ENCODE measurements around the gene CNTFR. TPM values are rescaled to one million over a fixed set of nuclear protein-coding genes. Genes with fewer than 3 reads are reported as not detected.

Gene CNTFR
- total and polyA plus RNA-seq, 4 donors, result 0.75 to 3.3 (median 2.0) TPM

- TF ChIP-seq MAX (IDR thresholded peaks at IDR 0.05), result no peak
Observed at GRCh38 chr9:34611251-34611810, 21.8 kb upstream of the CNTFR start (continued).

GRCh38 chr9:34610434-34611206 lies 21.1 kb upstream of the CNTFR start:
- WGBS, result 96% methylated on average over 20 of the region's 20 CpGs

GRCh38 chr9:34607331-34607730 lies 17.8 kb upstream of the CNTFR start:
- H3K9ac ChIP-seq (ENCODE audit: low read depth in 1 of 2, low read length in 2 of 2), result no peak overlapping the region
- H3K36me3 ChIP-seq (ENCODE audit: control insufficient read depth in 4 of 4, insufficient read depth in 3 of 4, low read depth in 1 of 4, low read length in 3 of 4), result no peaks in the 10 kb centered on the region
- no peaks in the 10 kb centered on the region for H3K9me3 ChIP-seq (ENCODE audit: control insufficient read depth in 4 of 4, low read length in 3 of 4)
- H3K27ac ChIP-seq (ENCODE audit: low read depth in 1 of 2, low read length in 2 of 2), result peak overlapping the region in 1 of 2 donors; percentile 60
- H3K27me3 ChIP-seq (ENCODE audit: control insufficient read depth in 4 of 4, insufficient read depth in 4 of 4, low read length in 3 of 4), result no peaks in the 10 kb centered on the region
- no peak overlapping the region for H3K4me3 ChIP-seq (ENCODE audit: low read depth in 1 of 3, low read length in 3 of 3)
- no peak for DNase-seq (ENCODE audit: low spot score)
- 76% methylated on average over 2 of the region's 2 CpGs for WGBS
- peaks cover 11 to 22% (median 20%) of the 10 kb centered on the region in 4 donors for H3K4me1 ChIP-seq (ENCODE audit: control insufficient read depth in 4 of 4, insufficient read depth in 4 of 4, low read length in 3 of 4)
- TF ChIP-seq HNF4A (conservative IDR thresholded peaks at IDR 0.05) (no peak), ZBTB33 (IDR thresholded peaks at IDR 0.05) (no peak), RXRA (IDR thresholded peaks at IDR 0.05) (no peak), FOXA2 (IDR thresholded peaks at IDR 0.05) (no peak), FOXA1 (IDR thresholded peaks at IDR 0.05) (no peak), RAD21 (IDR thresholded peaks at IDR 0.05) (no peak), YY1 (IDR thresholded peaks at IDR 0.05) (no peak), ATF3 (IDR thresholded peaks at IDR 0.05) (no peak), GABPA (IDR thresholded peaks at IDR 0.05 in 1 of 2, conservative IDR thresholded peaks at IDR 0.05 in 1 of 2) (no peak), SP1 (IDR thresholded peaks at IDR 0.05) (no peak), JUND (IDR thresholded peaks at IDR 0.05) (no peak), MAX (IDR thresholded peaks at IDR 0.05) (no peak), NR2F2 (IDR thresholded peaks at IDR 0.05) (no peak), EGR1 (IDR thresholded peaks at IDR 0.05; ENCODE audit: low read depth in 2 of 2) (no peak), CTCF (IDR thresholded peaks at IDR 0.05; ENCODE audit: low read depth, low read length, missing input control) (no peak)

More at GRCh38 chr9:34610434-34611206, 21.1 kb upstream of the CNTFR start:
- Histone ChIP-seq H3K9me3 (ENCODE audit: control insufficient read depth in 4 of 4, low read length in 3 of 4) (no peaks in the 10 kb centered on the region), H3K9ac (ENCODE audit: low read depth in 1 of 2, low read length in 2 of 2) (peak overlapping the region in 1 of 2 donors; percentile 87), H3K27me3 (ENCODE audit: control insufficient read depth in 4 of 4, insufficient read depth in 4 of 4, low read length in 3 of 4) (no peaks in the 10 kb centered on the region), H3K36me3 (ENCODE audit: control insufficient read depth in 4 of 4, insufficient read depth in 3 of 4, low read depth in 1 of 4, low read length in 3 of 4) (peaks cover 0 to 13% (median under 1%) of the 10 kb centered on the region in 4 donors), H3K27ac (ENCODE audit: low read depth in 1 of 2, low read length in 2 of 2) (peak overlapping the region; percentile 81 to 90), H3K4me1 (ENCODE audit: control insufficient read depth in 4 of 4, insufficient read depth in 4 of 4, low read length in 3 of 4) (peaks cover 14 to 30% (median 27%) of the 10 kb centered on the region in 4 donors), H3K4me3 (ENCODE audit: low read depth in 1 of 3, low read length in 3 of 3) (peak overlapping the region in 2 of 3 donors; percentile 87 to 95)
- TF ChIP-seq CTCF (IDR thresholded peaks at IDR 0.05; ENCODE audit: low read depth, low read length, missing input control), result no peak
- no peak for DNase-seq (ENCODE audit: low spot score)

All from liver (tissue), 9 donors.